HEK293 (cell line): ENCODE results near the gene PIANP.

Source experiments
- HIC1 ChIP-seq: fragments of 450-650 bp; formaldehyde crosslinking; IDR thresholded peaks from 2 replicates; pipeline ENCODE4 v1.5.1; 2016; ENCODE audit warnings: missing biosample characterization, missing genetic modification characterization
- PBX3 ChIP-seq: sonication (generic); formaldehyde crosslinking; IDR thresholded peaks from 2 replicates; pipeline ENCODE4 v1.8.1; 2022; ENCODE audit warnings: mild to moderate bottlenecking, moderate library complexity, missing genetic modification reagents
- ZNF274 ChIP-seq, 2 experiments: fragments of 200-500 bp in 1 of 2; fragments of 450-650 bp in 1 of 2; sonication (Bioruptor generic) in 1 of 2; formaldehyde crosslinking in 1 of 2; IDR thresholded peaks; 2 replicates each; pipeline versions ENCODE4 v1.5.1 to v1.6.1; 2014 to 2016; ENCODE audit warnings: borderline replicate concordance in 1 of 2, inconsistent platforms in 1 of 2, low read length in 1 of 2, missing biosample characterization in 1 of 2, missing genetic modification characterization in 1 of 2
- ZNF658 ChIP-seq: fragments of 450-650 bp; formaldehyde crosslinking; IDR thresholded peaks from 2 replicates; pipeline ENCODE4; 2016; ENCODE audit warnings: missing biosample characterization, missing genetic modification characterization

- no peak for TF ChIP-seq HIC1 (tag by site-specific recombination)
- no peak for TF ChIP-seq PBX3 (CRISPR knock-in tag)
- TF ChIP-seq ZNF658 (tag by site-specific recombination): no peak
- TF ChIP-seq ZNF274 (IDR thresholded peaks at IDR 0.05; ENCODE audit: low read length): no peak
- no peak for TF ChIP-seq ZNF274 (tag by site-specific recombination; IDR thresholded peaks at IDR 0.05; ENCODE audit: borderline replicate concordance)
Measured at GRCh38 chr12:6716874-6717437, 16.3 kb upstream of the PIANP start.
